ENCODE results near the gene TNFRSF8.

TNFRSF8 gene

GRCh38 chr1:12121212-12122003, 58.3 kb downstream of the TNFRSF8 start:
- no peak for DNase-seq (ENCODE audit: low read depth in 2 of 2)

GRCh38 chr1:12123172-12123571, 60.1 kb downstream of the TNFRSF8 start:
- DNase-seq (ENCODE audit: low read depth in 2 of 2) = no peak

GRCh38 chr1:12124693-12125421, 61.8 kb downstream of the TNFRSF8 start:
- DNase-seq (ENCODE audit: low read depth in 2 of 2) = peak; percentile 66 to 70

GRCh38 chr1:12125422-12126355, 62.6 kb downstream of the TNFRSF8 start:
- DNase-seq (ENCODE audit: low read depth in 2 of 2) = no peak

- no peak for DNase-seq (ENCODE audit: low read depth in 2 of 2)
Measured at GRCh38 chr1:12126781-12127180, 63.7 kb downstream of the TNFRSF8 start.

GRCh38 chr1:12127206-12127810, 64.2 kb downstream of the TNFRSF8 start:
- no peak for DNase-seq (ENCODE audit: low read depth in 2 of 2)

- DNase-seq (ENCODE audit: low read depth in 2 of 2) = no peak
Measured at GRCh38 chr1:12128120-12128519, 65.0 kb downstream of the TNFRSF8 start.

GRCh38 chr1:12129624-12130023, 66.5 kb downstream of the TNFRSF8 start:
- no peak for DNase-seq (ENCODE audit: low read depth in 2 of 2)

GRCh38 chr1:12130466-12131130, 67.5 kb downstream of the TNFRSF8 start:
- no peak for DNase-seq (ENCODE audit: low read depth in 2 of 2)

GRCh38 chr1:12132078-12132477, 69.0 kb downstream of the TNFRSF8 start:
- no peak for DNase-seq (ENCODE audit: low read depth in 2 of 2)

GRCh38 chr1:12134716-12135115, 71.6 kb downstream of the TNFRSF8 start:
- DNase-seq (ENCODE audit: low read depth in 2 of 2) = no peak

GRCh38 chr1:12135612-12136011, 72.5 kb downstream of the TNFRSF8 start:
- no peak for DNase-seq (ENCODE audit: low read depth in 2 of 2)

GRCh38 chr1:12136916-12137610, 74.0 kb downstream of the TNFRSF8 start:
- DNase-seq (ENCODE audit: low read depth in 2 of 2) = no peak

GRCh38 chr1:12138196-12139168, 75.4 kb downstream of the TNFRSF8 start:
- DNase-seq (ENCODE audit: low read depth in 2 of 2) = no peak

- no peak for DNase-seq (ENCODE audit: low read depth in 2 of 2)
Measured at GRCh38 chr1:12140016-12140415, 76.9 kb downstream of the TNFRSF8 start.

GRCh38 chr1:12140515-12141162, 77.5 kb downstream of the TNFRSF8 start:
- DNase-seq (ENCODE audit: low read depth in 2 of 2) = no peak

GRCh38 chr1:12141163-12141850, 78.2 kb downstream of the TNFRSF8 start:
- no peak for DNase-seq (ENCODE audit: low read depth in 2 of 2)

GRCh38 chr1:12142141-12142823, 79.2 kb downstream of the TNFRSF8 start:
- no peak for DNase-seq (ENCODE audit: low read depth in 2 of 2)
